22Rv1 (cell line): ENCODE results near the gene SMIM15.

Experiments
- ZFX ChIP-seq: fragments of 450-650 bp; IDR thresholded peaks from 2 replicates; pipeline ENCODE4 v1.6.1; 2017; ENCODE audit warnings: antibody characterized with exemption, borderline replicate concordance
- TF ChIP-seq, protein P1 (sequence below): fragments of 450-650 bp; IDR thresholded peaks from 2 replicates; pipeline ENCODE4 v1.5.1; 2017; ENCODE audit warnings: mild to moderate bottlenecking

DNA sequence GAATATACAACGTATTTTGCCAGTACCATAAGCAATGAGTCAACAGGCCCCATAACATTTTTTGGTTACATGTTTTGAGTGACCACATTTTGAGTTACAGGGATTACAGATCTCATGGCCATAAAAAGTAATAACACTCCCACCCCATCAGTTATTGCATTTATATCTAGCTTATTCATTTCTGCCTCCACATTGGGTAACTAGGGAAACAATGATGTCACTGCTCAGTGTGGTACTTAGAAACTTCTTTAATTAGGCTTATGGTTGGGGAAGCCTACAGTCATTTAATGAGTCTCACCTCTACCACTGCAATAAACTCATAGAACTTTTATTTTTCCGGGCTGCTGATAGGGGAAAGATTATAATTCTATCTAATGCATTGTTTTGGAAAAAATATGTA lies 39.9 kb upstream of the SMIM15 start:
- TF ChIP-seq, protein P1, sequence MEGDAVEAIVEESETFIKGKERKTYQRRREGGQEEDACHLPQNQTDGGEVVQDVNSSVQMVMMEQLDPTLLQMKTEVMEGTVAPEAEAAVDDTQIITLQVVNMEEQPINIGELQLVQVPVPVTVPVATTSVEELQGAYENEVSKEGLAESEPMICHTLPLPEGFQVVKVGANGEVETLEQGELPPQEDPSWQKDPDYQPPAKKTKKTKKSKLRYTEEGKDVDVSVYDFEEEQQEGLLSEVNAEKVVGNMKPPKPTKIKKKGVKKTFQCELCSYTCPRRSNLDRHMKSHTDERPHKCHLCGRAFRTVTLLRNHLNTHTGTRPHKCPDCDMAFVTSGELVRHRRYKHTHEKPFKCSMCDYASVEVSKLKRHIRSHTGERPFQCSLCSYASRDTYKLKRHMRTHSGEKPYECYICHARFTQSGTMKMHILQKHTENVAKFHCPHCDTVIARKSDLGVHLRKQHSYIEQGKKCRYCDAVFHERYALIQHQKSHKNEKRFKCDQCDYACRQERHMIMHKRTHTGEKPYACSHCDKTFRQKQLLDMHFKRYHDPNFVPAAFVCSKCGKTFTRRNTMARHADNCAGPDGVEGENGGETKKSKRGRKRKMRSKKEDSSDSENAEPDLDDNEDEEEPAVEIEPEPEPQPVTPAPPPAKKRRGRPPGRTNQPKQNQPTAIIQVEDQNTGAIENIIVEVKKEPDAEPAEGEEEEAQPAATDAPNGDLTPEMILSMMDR = no peak
- TF ChIP-seq ZFX = no peak
